ENCODE measurements around the gene RBM18.

Gene RBM18

GRCh38 chr9:122223435-122223834 lies 41.2 kb downstream of the RBM18 start:
- no peak for TF ChIP-seq CTCF (IDR thresholded peaks at IDR 0.05; ENCODE audit: low read depth, low read length)
- no peak overlapping the region for H3K4me3 ChIP-seq (ENCODE audit: low read depth, low read length)

- TF ChIP-seq CTCF (IDR thresholded peaks at IDR 0.05; ENCODE audit: low read depth, low read length), result no peak
- H3K4me3 ChIP-seq (ENCODE audit: low read depth, low read length), result no peak overlapping the region
Measured at GRCh38 chr9:122222791-122223190, 41.8 kb downstream of the RBM18 start.

GRCh38 chr9:122221183-122221811 lies 43.3 kb downstream of the RBM18 start:
- no peak overlapping the region for H3K4me3 ChIP-seq (ENCODE audit: low read depth, low read length)
- TF ChIP-seq CTCF (IDR thresholded peaks at IDR 0.05; ENCODE audit: low read depth, low read length), result no peak

- TF ChIP-seq CTCF (IDR thresholded peaks at IDR 0.05; ENCODE audit: low read depth, low read length), result no peak
- H3K4me3 ChIP-seq (ENCODE audit: low read depth, low read length), result no peak overlapping the region
Measured at GRCh38 chr9:122220673-122221182, 43.9 kb downstream of the RBM18 start.

GRCh38 chr9:122219856-122220672 lies 44.6 kb downstream of the RBM18 start:
- no peak overlapping the region for H3K4me3 ChIP-seq (ENCODE audit: low read depth, low read length)
- no peak for TF ChIP-seq CTCF (IDR thresholded peaks at IDR 0.05; ENCODE audit: low read depth, low read length)

- H3K4me3 ChIP-seq (ENCODE audit: low read depth, low read length), result no peak overlapping the region
- TF ChIP-seq CTCF (IDR thresholded peaks at IDR 0.05; ENCODE audit: low read depth, low read length), result no peak
Measured at GRCh38 chr9:122218935-122219855, 45.4 kb downstream of the RBM18 start.
